H1 (cell line): ENCODE results near the gene CAMK2B. TPM values are rescaled to one million over a fixed set of nuclear protein-coding genes. Genes with fewer than 3 reads are reported as not detected.

Experiments
- EGR1 ChIP-seq: IDR thresholded peaks from 2 replicates; pipeline ENCODE4 v1.6.1; 2011; ENCODE audit warnings: low read depth, low read length, borderline replicate concordance
- RBBP5 ChIP-seq: IDR thresholded peaks from 2 replicates; pipeline ENCODE4 v1.7.1; 2012; ENCODE audit warnings: low read depth, mild to moderate bottlenecking, inconsistent platforms, low read length, moderate library complexity, borderline replicate concordance
- polyA plus RNA-seq, 7 experiments: library from polyadenylated mRNA; depleted of rRNA in 3 of 7; stranded (reverse) in 5 of 7; unstranded in 2 of 7; fragments of >200 nt in 5 of 7; fragments of 200-250 nt in 2 of 7; gene quantifications; 1 replicate in 5 of 7; 2 replicates in 1 of 7; 4 replicates in 1 of 7; pipeline versions ENCODE4 v1.2.1 to v1.2.3, GENCODE V29; 2011 to 2013; ENCODE audit warnings: missing spikeins in 2 of 7, mixed read lengths in 2 of 7
- total RNA-seq: library from RNA; stranded (reverse); fragmentation: NEBNext Ultra II Directional; extraction: Animal tissue kit (Norgen Biotek cat#: 25700); gene quantifications from 2 replicates; pipeline ENCODE4 v1.2.1, GENCODE V29; 2021

The CAMK2B gene
- total and polyA plus RNA-seq, 2 of the 8 experiments (the other 6 are each of a cell fraction or from before 2014, with no cell fraction given) = 0.05 to 0.15 TPM

DNA sequence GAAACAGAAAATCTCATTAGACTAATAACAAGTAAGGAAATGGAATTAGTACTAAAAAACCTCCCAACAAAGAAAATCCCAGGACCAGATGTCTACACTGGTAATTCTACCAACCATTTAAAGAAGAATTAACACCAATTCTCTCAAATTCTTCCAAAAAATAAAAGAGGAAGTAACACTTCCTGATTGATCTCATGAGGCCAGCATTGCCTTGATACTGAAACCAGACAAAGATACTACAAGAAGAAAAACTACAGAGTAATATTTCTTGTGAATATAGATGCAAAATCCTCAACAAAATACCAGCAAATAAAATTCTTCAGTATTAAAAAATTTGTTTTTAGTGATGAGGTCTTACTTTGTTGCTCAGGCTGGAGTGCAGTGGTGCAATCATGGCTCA, 157.5 kb downstream of the CAMK2B start (continued):
- TF ChIP-seq RBBP5 = no peak
- no peak for TF ChIP-seq EGR1

Other genes with a start within 250 kb of the CAMK2B start
- gene POLM, start 243.1 kb downstream of the CAMK2B start, total RNA-seq = 14.5 and 14.9 TPM in 2 replicates
- 12.0 and 20.4 TPM in 2 replicates for gene POLM, start 243.1 kb downstream of the CAMK2B start, polyA plus RNA-seq (2011; rRNA removed)
- gene AEBP1, start 221.2 kb downstream of the CAMK2B start, total RNA-seq = 39.4 and 41.2 TPM in 2 replicates
- 10.4 and 18.4 TPM in 2 replicates for gene AEBP1, start 221.2 kb downstream of the CAMK2B start, polyA plus RNA-seq (2011; rRNA removed)
- gene POLD2, start 202.0 kb downstream of the CAMK2B start, total RNA-seq = 148 TPM in 2 replicates
- 214 and 289 TPM in 2 replicates for gene POLD2, start 202.0 kb downstream of the CAMK2B start, polyA plus RNA-seq (2011; rRNA removed)
- 3.3 and 3.6 TPM in 2 replicates for gene MYL7, start 184.3 kb downstream of the CAMK2B start, total RNA-seq
- gene MYL7, start 184.3 kb downstream of the CAMK2B start, polyA plus RNA-seq (2011; rRNA removed) = 1.4 and 3.4 TPM in 2 replicates
- 4.1 and 4.9 TPM in 2 replicates for gene GCK, start 136.2 kb downstream of the CAMK2B start, total RNA-seq
- 2.4 and 4.3 TPM in 2 replicates for gene GCK, start 136.2 kb downstream of the CAMK2B start, polyA plus RNA-seq (2011; rRNA removed)
- gene YKT6, start 124.6 kb downstream of the CAMK2B start, total RNA-seq = 103 and 108 TPM in 2 replicates
- 75.3 and 86.9 TPM in 2 replicates for gene YKT6, start 124.6 kb downstream of the CAMK2B start, polyA plus RNA-seq (2011; rRNA removed)
- 83.8 and 93.7 TPM in 2 replicates for gene NUDCD3, start 165.1 kb upstream of the CAMK2B start, total RNA-seq
- gene NUDCD3, start 165.1 kb upstream of the CAMK2B start, polyA plus RNA-seq (2011; rRNA removed) = 35.2 and 36.3 TPM in 2 replicates
- 0.06 TPM in 1 of 2 replicates, not detected in the other for gene NPC1L1, start 215.7 kb upstream of the CAMK2B start, total RNA-seq
- gene NPC1L1, start 215.7 kb upstream of the CAMK2B start, polyA plus RNA-seq (2011; rRNA removed) = 0.14 and 0.21 TPM in 2 replicates
- gene DDX56, start 248.3 kb upstream of the CAMK2B start, total RNA-seq = 55.4 and 56.9 TPM in 2 replicates
- 81.6 and 82.0 TPM in 2 replicates for gene DDX56, start 248.3 kb upstream of the CAMK2B start, polyA plus RNA-seq (2011; rRNA removed)